Activated T-cell treated with anti-CD3 and anti-CD28 coated beads, Interleukin-2, amount 50 U/mL, for 4 hours (primary cell): Measurements from ENCODE around the gene RYK. TPM values are rescaled to one million over a fixed set of nuclear protein-coding genes. Genes with fewer than 3 reads are reported as not detected.
"Not testable (repeated sequence)": the region's sequence is repeated elsewhere in the genome, so short reads cannot be mapped to it uniquely, and the experiment has no call there.

ENCODE experiments used
- ATAC-seq, 2 donors: fragments of 200-7000 bp; cut with Tn5 transposase; one replicate each; pipeline ENCODE4 v1.10.0; 2021
- DNase-seq: peaks from one replicate; pipeline ENCODE4 v3.0.0-alpha.2; 2020
- H3K27me3 Mint-ChIP-seq: one replicate; pipeline ENCODE4 v1.8.0; 2021; ENCODE audit warnings: low read depth, mixed read lengths
- H3K36me3 Mint-ChIP-seq: one replicate; pipeline ENCODE4 v1.8.0; 2022; ENCODE audit warnings: mixed read lengths; ENCODE audit not compliant: insufficient read depth
- H3K4me1 Mint-ChIP-seq: one replicate; pipeline ENCODE4 v1.8.0; 2021; ENCODE audit warnings: low read depth, mixed read lengths
- H3K4me3 Mint-ChIP-seq: one replicate; pipeline ENCODE4 v1.8.0; 2021; ENCODE audit warnings: mild to moderate bottlenecking, moderate library complexity, mixed read lengths
- H3K9me3 Mint-ChIP-seq: one replicate; pipeline ENCODE4 v1.8.0; 2021; ENCODE audit warnings: mixed read lengths
- total RNA-seq, 3 donors: library from RNA; stranded (reverse); gene quantifications; one replicate each; pipeline ENCODE4 v1.2.1, GENCODE V29; 2021

RYK gene
- total RNA-seq, 3 donors from 2014 or later, result 29.8 to 38.8 (median 38.1) TPM

DNA sequence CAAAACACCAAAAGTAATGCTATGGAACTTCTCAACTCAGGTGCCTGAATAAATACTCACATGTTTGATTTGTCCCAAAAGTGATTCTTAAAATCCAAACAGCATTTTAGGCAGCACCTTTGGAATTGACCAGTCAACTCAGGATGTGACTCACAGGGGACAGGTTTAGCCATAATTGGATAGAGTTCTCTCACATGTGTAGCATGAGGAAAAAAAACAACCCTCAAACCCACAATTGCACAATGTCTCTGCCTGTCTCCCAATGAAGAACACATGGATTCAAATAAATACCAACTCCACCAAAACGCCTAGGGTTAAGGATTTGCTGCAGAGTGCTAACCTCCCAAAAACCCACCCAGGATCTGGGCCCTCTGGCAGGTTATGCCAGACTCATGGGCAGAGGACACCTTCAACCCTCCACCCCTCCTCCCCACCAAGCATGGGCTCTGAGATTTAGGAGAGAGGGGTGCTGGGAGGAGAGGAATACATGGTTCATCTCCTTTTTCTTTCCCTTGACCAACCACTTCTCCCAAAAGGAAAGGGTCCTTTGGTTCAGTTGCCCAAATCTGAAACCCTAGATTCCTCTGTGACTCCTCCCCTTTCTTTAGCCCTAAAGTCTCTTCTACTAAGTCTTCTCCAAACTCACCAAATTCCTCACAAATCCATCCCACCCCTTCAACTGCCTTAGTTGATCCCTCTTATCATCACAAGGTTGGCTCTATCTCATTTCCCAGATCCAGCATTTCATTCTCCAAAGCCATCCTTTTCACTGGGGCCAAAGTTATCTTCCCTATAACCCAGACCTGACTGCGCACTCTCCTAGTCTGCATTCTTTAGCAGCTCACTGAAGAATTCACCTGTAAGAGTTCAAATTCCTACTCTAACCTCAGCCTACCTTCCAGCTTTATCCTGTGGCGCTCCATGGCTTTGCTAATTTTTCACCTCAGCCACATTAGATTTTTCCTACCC, 7.7 kb downstream of the RYK start:
- peaks cover 81% of the 10 kb centered on the region for H3K4me1 Mint-ChIP-seq
- no peak for ATAC-seq

DNA sequence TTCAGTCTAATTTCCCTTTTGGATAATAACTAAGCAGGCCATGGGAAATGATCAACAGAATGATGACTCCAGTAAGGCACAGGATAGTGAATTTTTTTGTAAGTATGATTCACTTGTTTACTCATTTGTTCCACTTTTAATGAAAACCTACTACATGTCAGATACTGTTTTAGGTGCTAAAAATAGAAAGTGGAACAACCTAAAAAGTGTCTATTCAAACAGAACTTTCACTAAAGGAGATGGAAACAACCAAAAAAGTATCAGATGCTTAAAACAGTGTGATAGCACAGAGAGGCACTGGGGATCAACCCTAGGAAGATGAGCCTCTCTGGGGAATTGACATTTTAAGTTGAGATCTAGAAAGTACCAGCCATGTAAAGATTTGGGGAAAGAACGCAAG, 11.1 kb downstream of the RYK start:
- Mint-ChIP-seq H3K27me3 (no peaks in the 10 kb centered on the region), H3K4me3 (peak overlapping the region; percentile 60), H3K36me3 (peaks cover 4% of the 10 kb centered on the region), H3K4me1 (peaks cover 86% of the 10 kb centered on the region), H3K9me3 (no peaks in the 10 kb centered on the region)
- DNase-seq, result no peak
- peak; percentile 87 to 88 for ATAC-seq

More for the DNA sequence above, 7.7 kb downstream of the RYK start:
- Mint-ChIP-seq H3K9me3 (peaks cover 5% of the 10 kb centered on the region), H3K36me3 (peaks cover 10% of the 10 kb centered on the region), H3K27me3 (no peaks in the 10 kb centered on the region), H3K4me3 (no peak overlapping the region)
- DNase-seq, result no peak

GRCh38 chr3:134237454-134238145, 13.1 kb downstream of the RYK start:
- Mint-ChIP-seq H3K27me3 (no peaks in the 10 kb centered on the region), H3K4me3 (no peak overlapping the region), H3K4me1 (peaks cover 75% of the 10 kb centered on the region), H3K36me3 (peaks cover 4% of the 10 kb centered on the region), H3K9me3 (no peaks in the 10 kb centered on the region)
- ATAC-seq, result no peak
- DNase-seq, result no peak

DNA sequence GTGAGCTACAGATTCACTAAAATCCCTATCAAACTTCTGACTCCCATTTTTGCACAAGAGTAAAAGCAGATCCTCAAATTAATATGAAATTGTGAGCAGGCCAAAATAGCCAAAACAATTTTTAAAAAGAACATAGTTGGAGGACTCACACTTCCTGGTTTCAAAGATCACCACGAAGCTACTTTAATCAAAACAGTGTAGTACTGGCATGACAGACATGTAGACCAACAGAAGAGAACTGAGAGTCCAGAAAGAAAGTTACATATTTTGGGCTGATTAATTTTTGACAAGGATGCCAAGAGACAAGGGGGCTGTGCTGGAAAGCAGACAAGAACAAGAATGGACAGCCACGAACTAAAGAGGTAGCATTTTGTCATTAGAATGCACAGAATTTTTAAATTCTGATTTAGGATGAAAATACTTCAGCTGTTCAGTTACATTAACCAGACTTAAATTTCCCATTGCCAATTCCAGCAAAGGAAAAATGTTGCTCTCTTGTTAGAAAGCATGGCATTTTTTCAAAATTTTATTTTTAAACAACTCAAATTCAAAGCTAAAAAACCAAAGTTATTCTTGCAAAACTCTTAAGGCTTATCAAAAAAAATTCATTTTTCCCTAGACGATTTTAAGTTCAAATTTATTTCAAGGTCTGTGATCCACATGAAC, 14.0 kb downstream of the RYK start:
- no peak for ATAC-seq
- no peaks in the 10 kb centered on the region for H3K9me3 Mint-ChIP-seq
- H3K27me3 Mint-ChIP-seq, result no peaks in the 10 kb centered on the region
- H3K4me1 Mint-ChIP-seq, result peaks cover 78% of the 10 kb centered on the region
- DNase-seq, result no peak
- H3K4me3 Mint-ChIP-seq, result no peak overlapping the region
- H3K36me3 Mint-ChIP-seq, result peaks cover 4% of the 10 kb centered on the region

GRCh38 chr3:134235577-134236076, 15.0 kb downstream of the RYK start:
- peaks cover 79% of the 10 kb centered on the region for H3K4me1 Mint-ChIP-seq
- H3K27me3 Mint-ChIP-seq, result no peaks in the 10 kb centered on the region

DNA sequence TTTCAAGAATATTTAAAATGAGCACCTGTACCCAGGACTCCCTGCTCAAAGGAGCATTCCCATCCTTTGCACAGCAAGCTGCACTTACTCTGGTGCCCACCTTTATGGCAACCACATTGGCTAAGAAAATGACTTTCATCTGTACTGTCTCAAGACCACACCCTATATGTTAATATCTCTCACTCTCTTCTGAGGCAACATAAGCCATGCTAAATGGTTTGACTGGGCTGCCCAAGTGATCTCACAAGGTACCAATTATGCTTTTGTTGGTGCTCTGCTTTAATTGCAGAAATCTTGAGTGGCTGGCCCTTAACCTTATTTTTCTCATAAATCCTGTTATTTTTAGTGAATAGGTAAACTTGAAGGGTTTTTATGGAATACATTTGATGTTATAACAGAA, 17.7 kb downstream of the RYK start:
- peaks cover 80% of the 10 kb centered on the region for H3K4me1 Mint-ChIP-seq

More at GRCh38 chr3:134235577-134236076, 15.0 kb downstream of the RYK start:
- Mint-ChIP-seq H3K9me3 (no peaks in the 10 kb centered on the region), H3K36me3 (no peaks in the 10 kb centered on the region), H3K4me3 (no peak overlapping the region)
- ATAC-seq (no peak), DNase-seq (no peak)

GRCh38 chr3:134232151-134232550, 18.5 kb downstream of the RYK start:
- Mint-ChIP-seq H3K4me1 (peaks cover 73% of the 10 kb centered on the region), H3K27me3 (no peaks in the 10 kb centered on the region), H3K4me3 (no peak overlapping the region), H3K36me3 (peaks cover 5% of the 10 kb centered on the region), H3K9me3 (no peaks in the 10 kb centered on the region)
- peak; percentile 50 to 58 for ATAC-seq
- DNase-seq, result no peak

More for the DNA sequence above, 17.7 kb downstream of the RYK start:
- Mint-ChIP-seq H3K36me3 (peaks cover 4% of the 10 kb centered on the region), H3K9me3 (no peaks in the 10 kb centered on the region), H3K27me3 (no peaks in the 10 kb centered on the region), H3K4me3 (no peak overlapping the region)
- ATAC-seq (no peak), DNase-seq (no peak)

- Mint-ChIP-seq H3K4me3 (no peak overlapping the region), H3K27me3 (no peaks in the 10 kb centered on the region), H3K9me3 (no peaks in the 10 kb centered on the region), H3K4me1 (peaks cover 71% of the 10 kb centered on the region), H3K36me3 (peaks cover 5% of the 10 kb centered on the region)
- ATAC-seq (no peak), DNase-seq (no peak)
Measured at GRCh38 chr3:134231131-134231530, 19.5 kb downstream of the RYK start.

GRCh38 chr3:134229038-134229437, 21.6 kb downstream of the RYK start:
- Mint-ChIP-seq H3K36me3 (peaks cover 5% of the 10 kb centered on the region), H3K27me3 (no peaks in the 10 kb centered on the region), H3K4me3 (no peak overlapping the region), H3K9me3 (no peaks in the 10 kb centered on the region), H3K4me1 (peaks cover 60% of the 10 kb centered on the region)
- no peak for ATAC-seq
- DNase-seq, result no peak

DNA sequence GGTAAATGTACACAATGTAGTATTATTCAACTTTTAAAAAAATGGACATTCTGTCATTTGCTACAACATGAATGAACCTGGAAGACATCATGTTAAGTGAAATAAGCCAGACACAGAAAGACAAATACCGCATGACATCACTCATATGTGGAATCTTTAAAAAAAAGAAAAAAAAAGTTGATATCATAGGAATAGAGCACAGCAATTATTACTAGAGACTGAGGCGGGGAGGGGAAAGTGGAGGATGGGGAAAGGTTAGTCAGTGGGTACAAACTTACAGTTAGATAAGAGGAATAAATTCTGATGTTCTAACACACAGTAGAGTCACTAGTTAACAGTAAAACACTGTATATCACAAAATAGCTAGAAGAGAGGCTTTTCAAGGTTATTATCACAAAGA, 22.2 kb downstream of the RYK start:
- Mint-ChIP-seq H3K4me1 (peaks cover 65% of the 10 kb centered on the region), H3K27me3 (no peaks in the 10 kb centered on the region), H3K9me3 (no peaks in the 10 kb centered on the region), H3K36me3 (peaks cover 5% of the 10 kb centered on the region), H3K4me3 (no peak overlapping the region)
- ATAC-seq, result no peak
- no peak for DNase-seq

- ATAC-seq, result no peak
Measured at GRCh38 chr3:134228035-134228434, 22.6 kb downstream of the RYK start.

DNA sequence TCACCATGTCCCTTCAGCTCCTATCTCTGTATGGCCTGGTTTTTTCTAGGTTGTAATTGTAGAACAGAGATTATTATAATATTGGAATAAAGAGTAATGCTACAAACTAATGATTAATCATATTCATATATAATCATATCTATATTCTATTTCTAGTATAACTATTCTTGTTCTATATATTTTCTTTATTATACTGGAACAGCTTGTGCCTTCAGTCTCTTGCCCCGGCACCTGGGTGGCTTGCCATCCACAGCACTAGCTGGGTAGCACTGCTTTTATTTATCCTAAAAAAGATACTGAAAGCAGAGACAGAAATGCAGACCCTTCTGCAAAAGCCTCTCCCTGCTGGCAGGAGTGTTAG, 25.9 kb downstream of the RYK start:
- not testable (repeated sequence) for H3K9me3 Mint-ChIP-seq
- H3K4me1 Mint-ChIP-seq, result peaks cover 48% of the 10 kb centered on the region

More at GRCh38 chr3:134228035-134228434, 22.6 kb downstream of the RYK start:
- Mint-ChIP-seq H3K36me3 (peaks cover 5% of the 10 kb centered on the region), H3K27me3 (no peaks in the 10 kb centered on the region), H3K9me3 (no peaks in the 10 kb centered on the region), H3K4me3 (no peak overlapping the region), H3K4me1 (peaks cover 67% of the 10 kb centered on the region)
- no peak for DNase-seq

GRCh38 chr3:134222835-134223234, 27.8 kb downstream of the RYK start:
- no peaks in the 10 kb centered on the region for H3K27me3 Mint-ChIP-seq
- H3K4me1 Mint-ChIP-seq, result peaks cover 32% of the 10 kb centered on the region
- peaks cover 14% of the 10 kb centered on the region for H3K36me3 Mint-ChIP-seq
- ATAC-seq (no peak), DNase-seq (no peak)
- no peak overlapping the region for H3K4me3 Mint-ChIP-seq
- H3K9me3 Mint-ChIP-seq, result no peaks in the 10 kb centered on the region

More for the DNA sequence above, 25.9 kb downstream of the RYK start:
- peaks cover 13% of the 10 kb centered on the region for H3K36me3 Mint-ChIP-seq
- not testable (repeated sequence) for H3K4me3 Mint-ChIP-seq, H3K27me3 Mint-ChIP-seq, DNase-seq, ATAC-seq

- no peak for DNase-seq
- ATAC-seq, result no peak
- peaks cover 18% of the 10 kb centered on the region for H3K4me1 Mint-ChIP-seq
- no peak overlapping the region for H3K4me3 Mint-ChIP-seq
- H3K9me3 Mint-ChIP-seq, result no peaks in the 10 kb centered on the region
- peaks cover 19% of the 10 kb centered on the region for H3K36me3 Mint-ChIP-seq
- no peaks in the 10 kb centered on the region for H3K27me3 Mint-ChIP-seq
Measured at GRCh38 chr3:134216851-134217250, 33.8 kb downstream of the RYK start.
